ENCODE measurements around the gene MYPOP. TPM values are rescaled to one million over a fixed set of nuclear protein-coding genes. Genes with fewer than 3 reads are reported as not detected.

The MYPOP gene
- total and polyA plus RNA-seq, 2 donors (not counting 3 experiments of a cell fraction or from before 2014, with no cell fraction given) = 3.9 to 9.0 TPM

DNA sequence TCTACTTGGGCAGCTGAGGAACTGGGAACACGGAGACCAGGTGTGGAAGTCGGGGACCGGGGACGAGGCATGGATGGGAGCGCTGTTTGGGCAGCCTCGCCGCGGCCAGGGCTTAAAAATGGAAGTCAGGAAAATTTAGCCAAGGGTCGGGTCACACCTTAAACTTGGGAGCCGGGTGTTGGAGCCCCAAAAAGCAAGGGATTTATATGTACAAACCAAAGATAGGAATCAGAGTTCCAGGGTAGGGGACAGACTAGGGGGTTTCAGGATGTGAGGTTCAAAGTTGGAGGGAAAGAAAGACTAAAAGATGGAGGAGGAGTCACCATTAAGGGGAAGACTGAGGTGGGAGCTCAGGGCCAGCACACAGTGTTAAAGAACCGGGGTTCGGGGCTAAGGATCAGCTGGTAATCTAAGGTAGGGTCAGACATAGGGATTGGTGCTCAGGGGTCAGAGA lies 37.8 kb downstream of the MYPOP start:
- Histone ChIP-seq H3K4me1 (ENCODE audit: control insufficient read depth, extremely low read depth, insufficient read depth, low read length) (peaks cover 4% of the 10 kb centered on the region), H3K4me2 (ENCODE audit: insufficient read depth, low read length) (no peak overlapping the region), H3K27me3 (ENCODE audit: control insufficient read depth in 2 of 2, insufficient read depth in 2 of 2, low read length in 2 of 2) (peaks cover 22 to 23% of the 10 kb centered on the region in 2 experiments), H3K4me3 (replicated peaks in 1 of 3; ENCODE audit: insufficient read depth in 1 of 3, low read depth in 1 of 3, low read length in 3 of 3) (no peak overlapping the region), H3K36me3 (ENCODE audit: control insufficient read depth in 2 of 2, extremely low read depth in 1 of 2, insufficient read depth in 2 of 2, low read length in 2 of 2) (no peaks in the 10 kb centered on the region), H3K9ac (replicated peaks; ENCODE audit: extremely low read depth, insufficient read depth, low read length) (no peak overlapping the region), H2AFZ (ENCODE audit: low read depth, low read length) (no peak overlapping the region), H3K27ac (ENCODE audit: insufficient read depth, low read depth, low read length) (no peak overlapping the region), H3K9me3 (replicated peaks; ENCODE audit: control insufficient read depth, insufficient read depth, low read length) (no peaks in the 10 kb centered on the region), H4K20me1 (replicated peaks; ENCODE audit: control insufficient read depth, extremely low read depth, insufficient read depth, low read length) (no peaks in the 10 kb centered on the region), H3K9me1 (replicated peaks; ENCODE audit: control insufficient read depth, extremely low read depth, insufficient read depth, low read length) (no peaks in the 10 kb centered on the region), H3K79me2 (ENCODE audit: control insufficient read depth, insufficient read depth, low read length) (peaks cover 22% of the 10 kb centered on the region)
- TF ChIP-seq EZH2 (IDR thresholded peaks at IDR 0.05; ENCODE audit: borderline replicate concordance, low read depth, low read length, severe bottlenecking) = peak; percentile 88
- TF ChIP-seq MYC (IDR thresholded peaks at IDR 0.05; ENCODE audit: low read depth, low read length) = no peak
- no peak for TF ChIP-seq POLR2A (IDR thresholded peaks at IDR 0.05; ENCODE audit: low read depth, low read length)
- TF ChIP-seq, protein P1, sequence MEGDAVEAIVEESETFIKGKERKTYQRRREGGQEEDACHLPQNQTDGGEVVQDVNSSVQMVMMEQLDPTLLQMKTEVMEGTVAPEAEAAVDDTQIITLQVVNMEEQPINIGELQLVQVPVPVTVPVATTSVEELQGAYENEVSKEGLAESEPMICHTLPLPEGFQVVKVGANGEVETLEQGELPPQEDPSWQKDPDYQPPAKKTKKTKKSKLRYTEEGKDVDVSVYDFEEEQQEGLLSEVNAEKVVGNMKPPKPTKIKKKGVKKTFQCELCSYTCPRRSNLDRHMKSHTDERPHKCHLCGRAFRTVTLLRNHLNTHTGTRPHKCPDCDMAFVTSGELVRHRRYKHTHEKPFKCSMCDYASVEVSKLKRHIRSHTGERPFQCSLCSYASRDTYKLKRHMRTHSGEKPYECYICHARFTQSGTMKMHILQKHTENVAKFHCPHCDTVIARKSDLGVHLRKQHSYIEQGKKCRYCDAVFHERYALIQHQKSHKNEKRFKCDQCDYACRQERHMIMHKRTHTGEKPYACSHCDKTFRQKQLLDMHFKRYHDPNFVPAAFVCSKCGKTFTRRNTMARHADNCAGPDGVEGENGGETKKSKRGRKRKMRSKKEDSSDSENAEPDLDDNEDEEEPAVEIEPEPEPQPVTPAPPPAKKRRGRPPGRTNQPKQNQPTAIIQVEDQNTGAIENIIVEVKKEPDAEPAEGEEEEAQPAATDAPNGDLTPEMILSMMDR (IDR thresholded peaks at IDR 0.05; ENCODE audit: extremely low read depth in 1 of 2, insufficient read depth in 1 of 2, low read depth in 1 of 2, low read length in 2 of 2) = no peak
- DNase-seq (ENCODE audit: low read depth, low spot score) (no peak), FAIRE-seq (no peak)
- intact Hi-C loops (cut with micrococcal nuclease) (no loop called here), dilution Hi-C loops (cut with MboI; ENCODE audit: extremely low pct_ligation_motif_present, low sequenced_read_pairs) (no loop called here)
- POLR2A ChIA-PET = interaction anchor here (0.5 to 0.8 kb wide), 3 partner anchors 18 to 71 kb away, joined by 3 to 5 read pairs (median 3); no protein-coding TSS in a partner anchor
- CTCF ChIA-PET = interaction anchor here (0.9 to 2.6 kb wide), 6 partner anchors 15 to 48 kb away, joined by 3 to 24 read pairs (median 6); partner anchors contain the start of gene IRF2BP1
- BruUV-seq (replicated peaks) = no TSS peak

Data from endothelial cell of umbilical vein (primary cell).